GM12865 (cell line): ENCODE data around the gene PMEPA1.

Experiments
- DNase-seq: peaks from one replicate; pipeline ENCODE4 v3.0.0; 2010; ENCODE audit warnings: low read depth
- H3K4me3 ChIP-seq: 2 replicates; pipeline ENCODE4 v1.5.1; 2011; ENCODE audit warnings: mild to moderate bottlenecking, low read depth, low read length, control low read depth
- CTCF ChIP-seq: IDR thresholded peaks from 2 replicates; pipeline ENCODE4 v1.5.1; 2011; ENCODE audit warnings: low read length, control low read depth, low read depth, inconsistent platforms; ENCODE audit not compliant: insufficient read depth; ENCODE audit errors: missing control alignments

Gene PMEPA1

GRCh38 chr20:57713505-57713903 lies 3.7 kb upstream of the PMEPA1 start:
- no peak for TF ChIP-seq CTCF
- no peak overlapping the region for H3K4me3 ChIP-seq
- no peak for DNase-seq

DNA sequence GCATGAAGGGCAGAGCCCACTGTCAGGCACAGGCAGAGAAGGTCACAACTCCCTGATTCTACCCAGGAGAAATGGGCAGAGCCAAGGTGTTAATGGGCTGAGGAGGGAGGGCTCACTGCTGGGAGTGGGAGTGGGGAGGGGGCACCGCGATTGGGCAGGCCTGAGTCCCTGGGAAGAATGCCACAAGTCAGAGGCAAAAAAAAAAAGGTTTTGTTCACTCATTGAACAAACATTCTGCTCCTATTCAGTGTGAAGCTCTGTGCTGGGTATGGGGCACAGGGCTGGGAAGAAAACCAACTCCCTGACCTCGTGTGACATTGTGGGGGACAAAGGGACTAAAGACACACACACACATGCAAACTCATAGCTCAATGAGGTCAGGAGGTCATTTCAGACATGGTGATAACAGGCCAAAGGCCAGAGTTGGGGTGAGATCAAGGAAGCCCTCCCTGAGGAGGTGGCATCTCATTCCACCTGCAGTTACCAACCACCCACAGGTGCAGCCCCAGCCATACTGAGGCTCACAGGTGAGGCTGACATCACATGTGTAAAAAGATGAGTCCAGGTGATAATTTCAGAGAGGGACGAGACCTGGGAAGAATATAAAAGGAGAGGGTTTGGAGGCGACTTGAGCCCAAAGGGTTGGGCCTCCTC lies 3.2 kb upstream of the PMEPA1 start:
- no peak for TF ChIP-seq CTCF
- no peak overlapping the region for H3K4me3 ChIP-seq
- no peak for DNase-seq

GRCh38 chr20:57712341-57712740 lies 2.5 kb upstream of the PMEPA1 start:
- H3K4me3 ChIP-seq = no peak overlapping the region
- TF ChIP-seq CTCF = no peak
- no peak for DNase-seq

DNA sequence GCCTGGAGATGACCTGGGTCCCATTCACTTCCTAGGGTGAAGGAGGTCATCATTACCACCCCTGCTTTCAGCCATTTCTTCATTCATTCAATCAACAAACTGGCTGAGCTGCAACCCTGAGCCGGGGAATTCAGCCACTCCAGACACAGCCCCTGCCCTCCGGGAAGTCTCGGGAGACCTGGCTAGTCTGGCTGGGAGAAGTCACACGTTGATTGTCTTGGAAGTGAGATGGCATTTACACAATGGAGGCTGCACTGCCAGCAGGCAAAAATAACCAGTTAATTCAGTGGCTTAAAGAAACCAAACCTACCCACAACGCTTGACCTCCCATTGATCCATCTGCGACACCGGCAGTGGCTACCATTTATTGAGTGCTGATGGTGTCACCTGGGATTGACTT lies 2.0 kb upstream of the PMEPA1 start:
- no peak for DNase-seq
- TF ChIP-seq CTCF = no peak
- H3K4me3 ChIP-seq = no peak overlapping the region

DNA sequence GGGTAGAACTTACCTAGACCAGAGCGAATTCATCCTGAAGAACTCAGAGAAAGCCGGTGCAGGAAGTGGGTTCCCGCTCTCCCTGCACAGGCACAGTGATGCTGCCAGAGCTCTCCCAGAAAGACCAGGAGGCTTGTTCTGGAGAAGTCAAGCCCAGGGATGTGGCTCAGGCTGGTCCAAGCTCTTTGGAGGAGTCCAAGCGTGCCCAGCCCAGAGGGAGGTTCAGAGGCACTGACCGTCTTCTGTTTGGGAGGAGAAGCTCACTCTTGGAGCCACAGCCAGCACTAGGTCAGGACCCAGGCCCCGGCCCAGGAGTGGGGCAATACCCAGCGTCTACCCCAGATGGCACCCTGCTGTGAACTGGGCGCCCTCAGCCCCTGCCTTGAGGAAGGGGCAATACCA lies 1.5 kb upstream of the PMEPA1 start:
- no peak for DNase-seq
- no peak overlapping the region for H3K4me3 ChIP-seq
- TF ChIP-seq CTCF = no peak

DNA sequence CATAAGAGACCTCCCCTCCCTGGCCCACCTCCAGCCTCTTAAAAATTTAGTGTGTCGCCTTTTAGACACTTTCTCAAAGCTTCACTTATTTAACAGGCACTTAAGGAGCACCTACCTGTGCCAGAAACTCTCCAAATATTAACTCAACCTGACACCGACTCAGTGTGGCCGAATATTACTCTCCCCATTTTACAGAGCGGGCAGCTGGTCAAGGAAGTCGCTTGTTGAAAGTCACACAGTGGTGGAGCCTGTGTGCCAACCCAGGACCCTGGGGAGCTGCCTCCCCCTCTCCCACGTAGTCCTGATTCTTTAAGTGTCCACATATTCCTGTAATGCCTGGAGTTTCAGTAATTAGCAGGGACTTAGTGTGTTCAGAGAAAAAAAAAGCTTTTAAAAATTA lies 1.0 kb upstream of the PMEPA1 start:
- no peak for DNase-seq
- no peak overlapping the region for H3K4me3 ChIP-seq
- TF ChIP-seq CTCF = no peak

DNA sequence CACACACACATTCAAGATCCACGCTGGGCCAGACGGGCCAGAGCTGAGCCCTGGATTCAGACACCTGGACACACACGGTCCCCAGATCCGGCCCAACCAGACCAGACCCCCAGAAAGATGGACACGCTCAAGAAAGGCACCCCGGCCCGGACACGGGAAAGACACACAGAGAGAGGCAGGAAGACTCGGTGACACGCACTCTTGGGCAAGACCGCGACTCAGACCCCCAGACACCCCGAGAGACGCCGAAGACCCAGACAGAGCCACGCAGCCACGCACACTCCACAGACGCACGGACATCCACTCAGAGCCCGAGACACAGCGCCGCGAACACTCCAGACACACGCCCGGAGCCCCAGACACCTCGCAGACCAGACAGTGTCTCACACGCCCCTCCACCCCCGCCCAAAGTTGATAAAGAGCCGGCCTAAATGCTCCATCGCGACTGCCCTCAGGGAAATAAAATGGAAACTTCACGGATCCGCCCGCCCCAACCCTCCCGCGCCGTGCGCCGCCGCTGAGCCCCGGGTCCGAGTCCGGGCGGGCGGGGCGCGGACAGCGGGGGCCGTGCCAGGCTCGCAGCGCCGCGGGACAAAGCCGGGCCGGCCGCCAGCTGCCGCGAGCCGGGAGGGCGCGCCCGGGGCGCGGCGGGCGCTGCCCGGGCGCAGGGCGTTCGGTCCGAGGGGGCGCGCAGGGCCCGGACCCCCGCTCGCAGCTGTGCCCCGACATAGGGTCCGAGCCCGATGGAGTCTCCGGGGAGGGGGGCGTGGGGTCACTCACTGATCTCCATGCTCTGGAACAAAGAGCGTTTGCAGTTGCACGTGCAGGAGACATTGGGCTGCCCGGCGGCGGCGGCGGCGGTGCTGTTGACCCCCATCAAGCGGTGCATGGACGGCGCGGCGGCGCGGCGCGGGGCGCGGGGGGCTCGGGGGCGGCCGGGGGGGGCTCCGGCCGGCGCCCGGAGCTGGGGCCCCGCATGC lies 831 bp downstream of the PMEPA1 start:
- H3K4me3 ChIP-seq = no peak overlapping the region
- no peak for TF ChIP-seq CTCF
- DNase-seq = no peak
